Activated T-cell treated with anti-CD3 and anti-CD28 coated beads, Interleukin-2, amount 50 U/mL, for 4 hours (primary cell): ENCODE measurements around the gene TAAR9. TPM values are rescaled to one million over a fixed set of nuclear protein-coding genes. Genes with fewer than 3 reads are reported as not detected.

Experiments used
- ATAC-seq, 2 donors: fragments of 200-7000 bp; cut with Tn5 transposase; one replicate each; pipeline ENCODE4 v1.10.0; 2021
- DNase-seq: peaks from one replicate; pipeline ENCODE4 v3.0.0-alpha.2; 2020
- H3K27me3 Mint-ChIP-seq: one replicate; pipeline ENCODE4 v1.8.0; 2021; ENCODE audit warnings: low read depth, mixed read lengths
- H3K36me3 Mint-ChIP-seq: one replicate; pipeline ENCODE4 v1.8.0; 2022; ENCODE audit warnings: mixed read lengths; ENCODE audit not compliant: insufficient read depth
- H3K4me1 Mint-ChIP-seq: one replicate; pipeline ENCODE4 v1.8.0; 2021; ENCODE audit warnings: low read depth, mixed read lengths
- H3K4me3 Mint-ChIP-seq: one replicate; pipeline ENCODE4 v1.8.0; 2021; ENCODE audit warnings: mild to moderate bottlenecking, moderate library complexity, mixed read lengths
- H3K9me3 Mint-ChIP-seq: one replicate; pipeline ENCODE4 v1.8.0; 2021; ENCODE audit warnings: mixed read lengths
- total RNA-seq, 3 donors: library from RNA; stranded (reverse); gene quantifications; one replicate each; pipeline ENCODE4 v1.2.1, GENCODE V29; 2021

TAAR9 gene
- total RNA-seq: not detected

DNA sequence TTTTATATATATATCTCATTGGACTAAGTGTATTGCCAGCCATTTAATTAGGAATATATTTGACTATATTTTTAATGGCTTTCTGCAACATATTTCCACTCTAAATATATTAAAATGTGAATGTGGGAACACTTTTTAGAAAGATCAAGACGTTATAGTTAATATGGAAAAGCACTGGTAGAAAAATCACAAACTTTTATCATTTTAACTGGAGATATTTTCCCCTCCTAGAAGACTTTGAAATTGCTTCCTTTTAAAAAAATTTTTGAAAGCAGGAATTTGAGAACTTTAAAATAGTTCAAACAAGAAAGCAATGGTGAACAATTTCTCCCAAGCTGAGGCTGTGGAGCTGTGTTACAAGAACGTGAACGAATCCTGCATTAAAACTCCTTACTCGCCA is at the start of gene TAAR9:
TAAR9 (plus strand) TSS at position 301 of the 400 bp plus-strand sequence; CDS start at position 314, 13 bp downstream.
- peaks cover 5% of the 10 kb centered on the region for H3K9me3 Mint-ChIP-seq
- H3K4me3 Mint-ChIP-seq: no peak within 1 kb of the TSS
- H3K4me1 Mint-ChIP-seq: no peaks in the 10 kb centered on the region
- H3K27me3 Mint-ChIP-seq: peaks cover 24% of the 10 kb centered on the region
- DNase-seq (no peak), ATAC-seq (no peak)
- H3K36me3 Mint-ChIP-seq: no peaks in the 10 kb centered on the region

DNA sequence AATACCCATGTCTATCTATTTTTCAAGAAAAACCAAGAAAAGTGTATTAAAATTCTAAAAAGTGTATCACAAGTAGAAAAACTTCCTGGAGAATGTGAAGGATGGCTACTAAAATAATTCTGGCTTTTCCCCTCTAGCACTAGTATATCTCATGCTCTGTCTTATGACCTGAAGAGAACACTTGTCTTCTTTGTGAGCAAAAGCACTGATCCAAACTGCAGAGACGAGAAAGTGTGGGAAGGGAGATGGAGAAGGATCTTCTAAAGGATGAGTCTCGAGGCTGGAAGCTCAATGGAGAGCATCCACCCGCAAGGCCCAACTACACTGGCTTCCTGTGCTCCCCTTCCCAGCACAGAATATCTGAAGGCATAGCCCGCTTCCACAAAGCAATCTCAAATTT is 48.7 kb upstream of the TAAR9 start:
- peaks cover 23% of the 10 kb centered on the region for H3K4me1 Mint-ChIP-seq
- H3K27me3 Mint-ChIP-seq: no peaks in the 10 kb centered on the region
- no peak overlapping the region for H3K4me3 Mint-ChIP-seq
- H3K9me3 Mint-ChIP-seq: peaks cover 2% of the 10 kb centered on the region
- ATAC-seq (no peak), DNase-seq (no peak)
- peaks cover 12% of the 10 kb centered on the region for H3K36me3 Mint-ChIP-seq

DNA sequence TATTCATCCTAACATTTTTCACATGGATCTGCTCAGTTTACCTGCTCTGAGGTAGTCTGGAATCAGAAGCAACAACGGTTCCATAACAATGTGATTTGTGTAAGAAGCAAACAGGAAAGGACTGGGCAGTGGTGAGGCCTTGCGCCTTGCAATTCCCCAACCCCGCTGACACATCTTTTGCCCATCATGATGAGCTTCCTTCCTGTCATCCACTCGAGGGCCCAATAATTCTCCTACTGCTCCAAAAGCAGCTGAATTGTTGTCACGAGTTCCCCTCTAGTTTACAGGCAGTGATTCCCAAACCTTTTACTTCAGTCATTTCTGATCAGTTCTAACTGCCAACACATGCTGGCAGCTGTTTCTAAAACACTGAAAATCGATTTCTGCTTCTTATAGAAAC is 48.1 kb upstream of the TAAR9 start:
- DNase-seq (no peak), ATAC-seq (no peak)
- no peak overlapping the region for H3K4me3 Mint-ChIP-seq
- peaks cover 19% of the 10 kb centered on the region for H3K36me3 Mint-ChIP-seq
- H3K4me1 Mint-ChIP-seq: peaks cover 29% of the 10 kb centered on the region
- H3K27me3 Mint-ChIP-seq: no peaks in the 10 kb centered on the region
- H3K9me3 Mint-ChIP-seq: peaks cover 8% of the 10 kb centered on the region

GRCh38 chr6:132490478-132491204 is 47.4 kb upstream of the TAAR9 start:
- no peaks in the 10 kb centered on the region for H3K27me3 Mint-ChIP-seq
- peaks cover 21% of the 10 kb centered on the region for H3K36me3 Mint-ChIP-seq
- H3K4me3 Mint-ChIP-seq: no peak overlapping the region
- ATAC-seq (no peak), DNase-seq (no peak)
- H3K4me1 Mint-ChIP-seq: peaks cover 35% of the 10 kb centered on the region
- peaks cover 8% of the 10 kb centered on the region for H3K9me3 Mint-ChIP-seq

DNA sequence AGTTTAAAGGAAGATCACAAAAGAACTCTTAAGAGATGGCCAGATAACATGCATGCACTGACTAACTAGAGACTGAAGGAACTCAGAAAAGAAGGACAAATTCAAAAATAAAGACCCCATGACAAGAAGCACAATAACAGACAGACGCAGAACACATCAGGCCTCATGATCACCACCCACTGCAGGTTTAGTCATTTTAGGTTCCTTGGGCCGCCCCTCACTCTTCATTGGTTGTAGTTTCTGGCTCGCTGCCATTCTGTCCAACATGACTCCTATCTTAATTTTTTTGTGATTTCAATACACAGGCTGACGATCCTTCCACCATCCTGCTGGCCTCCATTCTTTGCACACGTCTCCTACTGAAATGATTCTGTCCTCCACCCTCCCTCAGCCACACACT is 46.8 kb upstream of the TAAR9 start:
- Mint-ChIP-seq H3K27me3 (no peaks in the 10 kb centered on the region), H3K36me3 (peaks cover 21% of the 10 kb centered on the region), H3K9me3 (peaks cover 8% of the 10 kb centered on the region), H3K4me3 (no peak overlapping the region), H3K4me1 (peaks cover 40% of the 10 kb centered on the region)
- DNase-seq (no peak), ATAC-seq (peak in 1 of 2 donors; percentile 26)

DNA sequence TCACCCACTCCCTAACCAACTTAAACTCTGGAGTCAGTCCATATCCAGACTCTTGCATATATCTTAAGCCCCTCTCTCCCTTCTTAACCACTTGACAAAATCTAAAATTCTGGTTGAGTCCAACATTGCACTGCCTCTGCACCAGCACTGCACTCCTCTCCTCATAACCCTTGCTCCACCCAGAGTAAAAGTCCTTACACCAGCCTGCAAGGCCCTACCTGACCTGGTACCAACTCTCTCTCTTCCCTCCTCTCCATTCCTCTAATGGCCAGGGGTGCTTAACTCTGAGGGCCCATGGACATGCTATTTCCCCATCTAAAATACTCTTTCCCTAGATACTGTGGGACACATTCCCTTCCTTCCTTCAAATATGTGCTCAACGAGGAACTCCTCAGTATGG is 46.2 kb upstream of the TAAR9 start:
- Mint-ChIP-seq H3K27me3 (no peaks in the 10 kb centered on the region), H3K36me3 (peaks cover 21% of the 10 kb centered on the region), H3K4me1 (peaks cover 46% of the 10 kb centered on the region), H3K9me3 (peaks cover 8% of the 10 kb centered on the region), H3K4me3 (no peak overlapping the region)
- ATAC-seq (no peak), DNase-seq (no peak)

- peak; percentile 32 to 35 for ATAC-seq
- Mint-ChIP-seq H3K27me3 (no peaks in the 10 kb centered on the region), H3K4me3 (peak overlapping the region; percentile 2), H3K9me3 (peaks cover 8% of the 10 kb centered on the region), H3K36me3 (peaks cover 32% of the 10 kb centered on the region), H3K4me1 (peaks cover 56% of the 10 kb centered on the region)
- DNase-seq: no peak
These were observed 43.1 kb upstream of the TAAR9 start for GRCh38 chr6:132494954-132495353.

- H3K9me3 Mint-ChIP-seq: peaks cover 8% of the 10 kb centered on the region
- H3K4me3 Mint-ChIP-seq: no peak overlapping the region
- H3K36me3 Mint-ChIP-seq: peaks cover 38% of the 10 kb centered on the region
- peaks cover 60% of the 10 kb centered on the region for H3K4me1 Mint-ChIP-seq
- ATAC-seq: peak; percentile 65 to 69
- no peak for DNase-seq
- H3K27me3 Mint-ChIP-seq: no peaks in the 10 kb centered on the region
These were observed 42.4 kb upstream of the TAAR9 start for GRCh38 chr6:132495604-132496079.

DNA sequence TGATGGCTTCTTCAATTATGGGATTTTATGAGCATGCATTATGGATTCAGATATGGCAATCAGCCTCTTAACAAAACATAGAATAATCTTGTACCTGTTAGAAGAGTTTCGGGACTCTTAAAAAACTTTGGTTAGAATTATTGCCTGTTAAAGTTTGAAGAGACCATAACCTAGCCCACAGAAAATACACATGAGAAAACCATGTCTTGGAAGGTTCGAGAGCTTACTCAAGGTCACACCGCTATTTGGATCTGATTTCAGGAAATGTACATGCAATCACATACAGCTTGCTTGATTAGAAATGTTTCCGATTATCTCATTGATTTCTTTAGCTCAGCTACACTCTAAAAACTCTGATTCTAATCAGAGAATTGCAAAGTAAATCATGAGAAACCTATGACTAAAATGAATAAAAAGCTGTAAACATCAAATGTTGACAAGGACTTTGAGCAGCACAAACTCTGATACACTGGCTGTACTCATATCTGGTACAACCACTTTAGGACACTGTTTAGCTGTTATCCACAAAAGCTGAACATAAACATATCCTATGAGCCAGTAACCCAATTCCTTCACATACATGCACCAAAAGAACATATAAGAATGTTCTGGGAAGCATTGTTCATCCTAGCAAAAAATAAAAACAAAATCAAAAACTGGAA is 41.4 kb upstream of the TAAR9 start:
- H3K36me3 Mint-ChIP-seq: peaks cover 42% of the 10 kb centered on the region
- no peak for ATAC-seq

GRCh38 chr6:132498638-132499037 is 39.4 kb upstream of the TAAR9 start:
- Mint-ChIP-seq H3K4me1 (peaks cover 56% of the 10 kb centered on the region), H3K36me3 (peaks cover 47% of the 10 kb centered on the region), H3K9me3 (peaks cover 8% of the 10 kb centered on the region), H3K4me3 (no peak overlapping the region), H3K27me3 (no peaks in the 10 kb centered on the region)
- ATAC-seq (no peak), DNase-seq (no peak)

More for the DNA sequence above, 41.4 kb upstream of the TAAR9 start:
- no peaks in the 10 kb centered on the region for H3K27me3 Mint-ChIP-seq
- H3K4me3 Mint-ChIP-seq: no peak overlapping the region
- H3K9me3 Mint-ChIP-seq: peaks cover 8% of the 10 kb centered on the region
- no peak for DNase-seq
- peaks cover 64% of the 10 kb centered on the region for H3K4me1 Mint-ChIP-seq

DNA sequence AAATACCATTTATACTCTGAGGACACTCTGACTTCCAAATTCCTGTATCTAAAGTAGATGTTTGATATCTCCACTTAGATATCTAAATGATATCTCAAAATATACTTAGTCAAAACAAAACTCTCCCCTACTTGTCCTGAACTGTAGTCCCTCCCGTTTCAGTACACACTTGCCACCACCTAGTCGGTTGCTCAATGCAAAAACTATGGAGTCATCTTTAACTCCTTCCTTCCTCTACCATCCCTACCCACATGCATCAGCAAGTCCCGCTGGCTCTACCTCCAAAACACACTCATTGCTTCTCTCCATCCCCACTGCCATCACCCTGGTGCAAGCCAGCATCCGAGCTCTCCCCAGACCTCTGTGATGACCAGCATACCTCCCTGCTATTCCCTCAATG is 38.3 kb upstream of the TAAR9 start:
- ATAC-seq (no peak), DNase-seq (no peak)
- Mint-ChIP-seq H3K4me1 (peaks cover 60% of the 10 kb centered on the region), H3K27me3 (no peaks in the 10 kb centered on the region), H3K36me3 (peaks cover 40% of the 10 kb centered on the region), H3K9me3 (peaks cover 2% of the 10 kb centered on the region), H3K4me3 (no peak overlapping the region)

- Mint-ChIP-seq H3K9me3 (no peaks in the 10 kb centered on the region), H3K36me3 (peaks cover 34% of the 10 kb centered on the region), H3K4me1 (peaks cover 59% of the 10 kb centered on the region), H3K4me3 (no peak overlapping the region), H3K27me3 (no peaks in the 10 kb centered on the region)
- ATAC-seq (no peak), DNase-seq (no peak)
These were observed 33.3 kb upstream of the TAAR9 start for GRCh38 chr6:132504757-132505156.

DNA sequence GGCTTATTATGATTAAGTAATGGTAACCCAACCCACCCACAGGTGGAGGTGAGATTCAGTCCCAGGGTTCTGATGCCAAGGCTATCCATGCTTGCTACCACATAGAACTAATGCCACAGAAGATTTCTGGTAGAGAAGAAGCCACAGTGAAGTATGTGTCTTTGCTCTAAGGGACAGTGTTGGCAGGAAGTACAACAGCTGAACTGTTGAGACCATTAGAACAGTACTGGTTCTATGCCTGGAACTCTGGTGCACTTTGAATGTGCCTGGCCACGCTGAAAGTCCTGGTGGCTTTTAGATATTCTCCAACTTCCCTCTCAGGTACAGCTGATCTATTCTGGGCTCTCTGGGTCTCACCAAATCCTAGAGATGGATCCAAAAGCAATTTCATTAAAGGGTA is 32.9 kb upstream of the TAAR9 start:
- no peaks in the 10 kb centered on the region for H3K9me3 Mint-ChIP-seq
- peaks cover 57% of the 10 kb centered on the region for H3K4me1 Mint-ChIP-seq
- H3K27me3 Mint-ChIP-seq: no peaks in the 10 kb centered on the region
- ATAC-seq: no peak
- H3K36me3 Mint-ChIP-seq: peaks cover 30% of the 10 kb centered on the region
- no peak for DNase-seq
- H3K4me3 Mint-ChIP-seq: no peak overlapping the region

DNA sequence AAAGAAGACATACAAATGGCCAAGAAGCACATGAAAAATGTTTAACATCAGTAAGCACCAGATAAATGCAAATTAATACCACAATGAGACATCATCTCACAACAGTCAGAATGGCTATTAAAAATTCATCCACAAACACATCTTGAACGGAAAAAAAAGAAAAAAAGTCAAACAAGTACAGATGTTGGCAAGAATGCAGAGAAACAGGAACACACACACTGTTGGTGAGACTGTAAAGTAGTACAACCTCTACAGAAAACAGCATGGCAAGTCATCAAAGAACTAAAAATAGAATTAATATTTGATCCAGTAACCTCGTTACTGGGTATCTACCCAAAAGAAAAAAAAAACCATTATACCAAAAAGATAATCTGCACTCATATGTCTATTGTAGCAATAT is 31.6 kb upstream of the TAAR9 start:
- Mint-ChIP-seq H3K4me1 (peaks cover 62% of the 10 kb centered on the region), H3K27me3 (no peaks in the 10 kb centered on the region), H3K4me3 (no peak overlapping the region), H3K36me3 (peaks cover 22% of the 10 kb centered on the region), H3K9me3 (no peaks in the 10 kb centered on the region)
- no peak for DNase-seq
- ATAC-seq: no peak
